ENCODE measurements around the gene FBXW12.

DNA sequence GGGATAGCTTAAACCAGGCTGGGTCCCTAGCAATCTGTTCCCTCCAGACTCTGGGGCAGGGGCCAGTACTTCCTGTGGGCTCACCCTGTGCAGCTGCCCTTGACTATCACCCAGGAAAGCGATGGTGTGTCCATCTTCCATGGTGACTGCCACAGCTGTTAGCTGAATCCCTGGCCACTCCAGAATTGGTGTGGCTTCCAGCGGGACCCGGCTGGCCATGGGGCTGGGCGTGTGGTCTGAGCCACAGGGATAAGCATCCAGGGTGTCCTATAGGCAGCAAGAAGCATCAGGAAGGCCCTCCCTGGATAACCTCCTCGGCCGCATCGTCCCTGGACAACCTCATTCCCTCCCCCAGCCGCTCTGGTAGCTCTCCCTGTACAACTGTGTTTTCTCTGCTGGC is 50.7 kb downstream of the FBXW12 start:
- TF ChIP-seq, protein P1, sequence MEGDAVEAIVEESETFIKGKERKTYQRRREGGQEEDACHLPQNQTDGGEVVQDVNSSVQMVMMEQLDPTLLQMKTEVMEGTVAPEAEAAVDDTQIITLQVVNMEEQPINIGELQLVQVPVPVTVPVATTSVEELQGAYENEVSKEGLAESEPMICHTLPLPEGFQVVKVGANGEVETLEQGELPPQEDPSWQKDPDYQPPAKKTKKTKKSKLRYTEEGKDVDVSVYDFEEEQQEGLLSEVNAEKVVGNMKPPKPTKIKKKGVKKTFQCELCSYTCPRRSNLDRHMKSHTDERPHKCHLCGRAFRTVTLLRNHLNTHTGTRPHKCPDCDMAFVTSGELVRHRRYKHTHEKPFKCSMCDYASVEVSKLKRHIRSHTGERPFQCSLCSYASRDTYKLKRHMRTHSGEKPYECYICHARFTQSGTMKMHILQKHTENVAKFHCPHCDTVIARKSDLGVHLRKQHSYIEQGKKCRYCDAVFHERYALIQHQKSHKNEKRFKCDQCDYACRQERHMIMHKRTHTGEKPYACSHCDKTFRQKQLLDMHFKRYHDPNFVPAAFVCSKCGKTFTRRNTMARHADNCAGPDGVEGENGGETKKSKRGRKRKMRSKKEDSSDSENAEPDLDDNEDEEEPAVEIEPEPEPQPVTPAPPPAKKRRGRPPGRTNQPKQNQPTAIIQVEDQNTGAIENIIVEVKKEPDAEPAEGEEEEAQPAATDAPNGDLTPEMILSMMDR (IDR thresholded peaks at IDR 0.05; ENCODE audit: poor library complexity): no peak
- TF ChIP-seq EZH2phosphoT487 (IDR thresholded peaks at IDR 0.05; ENCODE audit: low read depth, severe bottlenecking, unreplicated experiment) (no peak), EZH2 (IDR thresholded peaks at IDR 0.05; ENCODE audit: borderline replicate concordance) (no peak)
